ENCODE results near the gene KRAS. TPM values are rescaled to one million over a fixed set of nuclear protein-coding genes. Genes with fewer than 3 reads are reported as not detected.

The KRAS gene
- total RNA-seq, 6 experiments from 2014 or later = 15.9 to 20.5 (median 18.0) TPM

DNA sequence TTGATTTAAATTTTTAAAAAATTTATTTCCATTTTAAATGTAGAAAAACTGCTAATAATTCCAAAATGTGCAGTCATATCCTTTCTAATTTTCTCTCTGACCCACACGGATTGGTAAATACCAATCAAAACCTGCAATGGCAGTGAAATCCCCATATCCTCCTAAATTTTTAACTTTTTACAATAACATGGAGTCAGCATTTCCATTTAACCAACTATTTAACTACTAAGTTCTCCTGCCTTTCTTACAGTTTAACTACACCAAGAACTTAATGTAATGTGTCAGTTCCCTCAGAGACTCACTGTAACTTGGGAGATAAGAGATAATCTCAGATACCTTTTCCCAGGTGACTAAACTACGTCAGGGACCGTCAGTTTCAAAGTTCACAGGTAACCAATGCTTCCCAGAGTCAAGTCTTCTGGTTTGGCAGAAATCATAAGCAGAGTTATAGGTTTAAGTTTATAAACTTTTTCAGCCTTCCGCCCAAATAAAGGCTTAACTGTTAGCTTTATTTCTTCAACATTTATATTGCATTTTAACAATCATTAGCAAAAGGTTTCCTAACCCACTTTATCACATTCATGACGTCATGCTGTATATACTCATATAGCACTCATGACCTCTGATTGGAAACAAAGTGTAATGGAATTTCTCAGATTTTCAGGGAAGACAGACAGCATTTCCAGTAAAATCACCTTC lies 7.6 kb downstream of the KRAS start:
- Mint-ChIP-seq H3K4me1 (ENCODE audit: low read depth) (peaks cover 34% of the 10 kb centered on the region; the same call in 1 of the 2 replicates), H3K4me3 (no peak overlapping the region), H3K9me3 (no peaks in the 10 kb centered on the region), H3K27ac (peak overlapping the region; percentile 21; the same call in 1 of the 2 replicates), H3K36me3 (ENCODE audit: low read depth) (no peaks in the 10 kb centered on the region), H3K27me3 (ENCODE audit: insufficient read depth) (no peaks in the 10 kb centered on the region)
- no peak for TF ChIP-seq CTCF (IDR thresholded peaks at IDR 0.05)
- no peak for DNase-seq

- peak; percentile 47 for DNase-seq
- Mint-ChIP-seq H3K36me3 (ENCODE audit: low read depth) (peaks cover 9% of the 10 kb centered on the region), H3K4me3 (no peak overlapping the region), H3K4me1 (ENCODE audit: low read depth) (peaks cover 38% of the 10 kb centered on the region), H3K27me3 (ENCODE audit: insufficient read depth) (no peaks in the 10 kb centered on the region), H3K27ac (0 out of 2 replicates have a peak overlapping the region, but pooled peaks have one; percentile 9), H3K9me3 (no peaks in the 10 kb centered on the region)
- peak; percentile 89 for TF ChIP-seq CTCF (IDR thresholded peaks at IDR 0.05)
These were observed 9.3 kb downstream of the KRAS start for GRCh38 chr12:25241167-25242020.

DNA sequence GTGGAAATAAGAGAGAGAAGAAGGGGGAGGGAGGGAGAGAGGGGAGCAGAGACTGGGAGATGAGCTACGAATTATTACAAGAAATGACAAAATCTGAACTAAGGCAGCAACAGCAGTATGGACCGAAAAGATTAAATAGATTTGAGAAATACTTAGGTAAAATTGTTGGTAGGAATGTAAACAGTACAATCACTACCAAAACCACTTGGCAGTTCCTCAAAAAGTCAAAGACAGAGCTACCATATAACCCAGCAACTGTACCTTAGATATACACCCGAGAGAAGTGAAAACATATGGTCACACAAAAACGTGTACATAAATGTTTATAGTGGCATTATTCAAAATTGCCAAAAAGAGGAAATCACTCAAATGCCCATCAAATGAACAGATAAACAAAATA lies 14.1 kb downstream of the KRAS start:
- Mint-ChIP-seq H3K27me3 (ENCODE audit: insufficient read depth) (peaks cover 3% of the 10 kb centered on the region; the same call in 1 of the 2 replicates), H3K27ac (peak overlapping the region; percentile 17; the same call in 1 of the 2 replicates), H3K36me3 (ENCODE audit: low read depth) (peaks cover 9% of the 10 kb centered on the region), H3K9me3 (no peaks in the 10 kb centered on the region), H3K4me3 (no peak overlapping the region), H3K4me1 (ENCODE audit: low read depth) (peaks cover 25% of the 10 kb centered on the region)
- DNase-seq = no peak
- TF ChIP-seq CTCF (IDR thresholded peaks at IDR 0.05) = no peak

- H3K4me1 Mint-ChIP-seq (ENCODE audit: low read depth) = peaks cover 21% of the 10 kb centered on the region
- peaks cover 9% of the 10 kb centered on the region for H3K36me3 Mint-ChIP-seq (ENCODE audit: low read depth)
- no peaks in the 10 kb centered on the region for H3K9me3 Mint-ChIP-seq
- H3K27me3 Mint-ChIP-seq (ENCODE audit: insufficient read depth) = peaks cover 3% of the 10 kb centered on the region; the same call in 1 of the 2 replicates
- H3K27ac Mint-ChIP-seq = peak overlapping the region; percentile 17; the same call in 1 of the 2 replicates
- DNase-seq = peak; percentile 11
- no peak for TF ChIP-seq CTCF (IDR thresholded peaks at IDR 0.05)
- H3K4me3 Mint-ChIP-seq = no peak overlapping the region
These were observed 14.5 kb downstream of the KRAS start for GRCh38 chr12:25236190-25236589.

GRCh38 chr12:25213338-25213737 lies 37.4 kb downstream of the KRAS start:
- no peak overlapping the region for H3K4me3 Mint-ChIP-seq
- H3K27ac Mint-ChIP-seq = no peak overlapping the region
- 0 out of 2 replicates have a peak, but pooled peaks cover 4% of the 10 kb centered on the region for H3K4me1 Mint-ChIP-seq (ENCODE audit: low read depth)
- no peak for DNase-seq
- no peak for TF ChIP-seq CTCF (IDR thresholded peaks at IDR 0.05)
- H3K27me3 Mint-ChIP-seq (ENCODE audit: insufficient read depth) = no peaks in the 10 kb centered on the region
- no peaks in the 10 kb centered on the region for H3K9me3 Mint-ChIP-seq
- no peaks in the 10 kb centered on the region for H3K36me3 Mint-ChIP-seq (ENCODE audit: low read depth)

Data from HFFc6 (cell line).